Stimulated activated CD4-positive, alpha-beta T cell treated with anti-CD3 and anti-CD28 coated beads, Interleukin-15, amount 100 ng/mL, for 1 hour (primary cell): ENCODE data around the gene LSM8.
"Not testable (repeated sequence)": the region's sequence is repeated elsewhere in the genome, so short reads cannot be mapped to it uniquely, and the experiment has no call there.

ENCODE experiments used
- DNase-seq, 2 donors: peaks; one replicate each; pipeline ENCODE4 v3.0.0-alpha.2; 2020; ENCODE audit warnings: low read depth in 1 of 2, low spot score in 1 of 2

Gene LSM8

GRCh38 chr7:118183786-118184564 is at the start of gene LSM8:
Gene LSM8 (plus strand): TSS chr7:118184164. CDS start chr7:118184224, 60 bp downstream.
- DNase-seq = peak; percentile 93 to 94

DNA sequence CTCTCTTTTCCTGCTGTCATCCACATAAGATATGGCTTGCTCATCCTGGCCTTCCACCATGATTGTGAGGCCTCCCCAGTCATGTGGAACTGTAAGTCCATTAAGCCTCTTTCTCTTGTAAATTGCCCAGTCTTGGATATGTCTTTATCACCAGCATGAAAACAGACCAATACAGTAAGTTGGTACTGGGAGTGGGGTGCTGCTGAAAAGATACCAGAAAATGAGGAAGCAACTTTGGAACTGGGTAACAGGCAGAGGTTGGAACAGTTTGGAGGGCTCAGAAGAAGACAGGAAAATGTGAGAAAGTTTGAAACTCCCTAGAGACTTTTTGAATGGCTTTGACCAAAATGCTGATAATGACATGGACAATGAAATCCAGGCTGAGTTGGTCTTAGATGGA is 49.5 kb upstream of the LSM8 start:
- not testable (repeated sequence) for DNase-seq

DNA sequence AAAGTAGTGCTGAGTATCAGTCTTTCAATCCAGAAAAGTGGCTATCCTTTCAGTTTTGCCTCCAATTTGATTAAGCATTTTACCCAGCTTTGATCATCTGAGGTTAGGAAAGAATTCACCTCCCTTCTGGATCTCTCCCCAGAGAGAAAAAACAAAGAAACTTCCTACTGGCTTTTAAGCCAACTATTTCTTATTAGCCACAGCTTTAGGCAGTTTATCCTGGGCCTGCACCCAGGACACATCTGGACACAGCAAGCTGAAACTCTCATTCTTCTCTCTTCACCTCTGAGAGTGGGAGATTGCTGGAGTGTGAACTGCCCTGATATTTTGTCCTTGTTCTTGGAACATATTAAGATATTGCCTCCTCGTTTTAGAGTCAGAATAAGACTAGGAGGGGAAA is 43.5 kb upstream of the LSM8 start:
- DNase-seq = no peak

DNA sequence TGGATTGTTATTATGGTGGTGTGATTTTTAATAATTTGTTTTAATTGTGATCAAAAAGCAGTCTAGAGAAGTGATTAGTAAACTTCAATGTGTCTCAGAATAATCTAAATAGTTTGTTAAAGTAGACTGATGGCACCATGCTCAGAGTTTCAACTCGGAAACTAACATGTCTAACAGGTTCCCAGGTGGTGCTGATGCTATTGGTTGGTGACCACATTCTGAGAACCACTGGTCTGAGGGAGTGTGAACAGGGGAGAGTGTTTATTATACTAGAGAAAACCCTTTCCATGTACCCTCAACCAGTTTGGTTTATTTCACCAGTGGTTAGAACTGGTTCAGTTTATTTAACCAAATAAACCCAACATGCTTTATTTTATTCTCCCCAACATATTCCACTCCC is 42.0 kb upstream of the LSM8 start:
- DNase-seq = no peak

GRCh38 chr7:118148930-118149329 is 35.0 kb upstream of the LSM8 start:
- no peak for DNase-seq

GRCh38 chr7:118149394-118149793 is 34.6 kb upstream of the LSM8 start:
- DNase-seq = no peak

DNA sequence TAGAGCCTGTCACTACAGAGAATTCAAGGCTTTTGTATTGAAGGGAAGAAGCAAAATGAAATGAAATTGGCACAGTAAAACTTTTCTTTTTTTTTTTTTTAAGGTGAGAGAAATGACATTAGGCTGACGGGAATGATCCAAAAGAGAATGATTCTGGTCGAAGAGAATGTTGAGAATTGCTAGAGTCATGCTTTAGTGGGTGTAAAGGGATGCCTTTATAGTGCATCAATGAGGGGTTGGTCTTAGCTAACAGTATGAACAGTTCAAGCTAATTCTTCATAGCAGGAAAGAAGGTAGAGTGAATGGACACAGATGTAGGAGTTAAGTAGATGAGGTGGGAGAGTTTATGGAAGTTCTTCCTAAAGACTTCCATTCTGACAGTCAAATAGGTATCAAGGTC is 32.3 kb upstream of the LSM8 start:
- DNase-seq = no peak

- no peak for DNase-seq
Measured at GRCh38 chr7:118152149-118152548, 31.8 kb upstream of the LSM8 start.

DNA sequence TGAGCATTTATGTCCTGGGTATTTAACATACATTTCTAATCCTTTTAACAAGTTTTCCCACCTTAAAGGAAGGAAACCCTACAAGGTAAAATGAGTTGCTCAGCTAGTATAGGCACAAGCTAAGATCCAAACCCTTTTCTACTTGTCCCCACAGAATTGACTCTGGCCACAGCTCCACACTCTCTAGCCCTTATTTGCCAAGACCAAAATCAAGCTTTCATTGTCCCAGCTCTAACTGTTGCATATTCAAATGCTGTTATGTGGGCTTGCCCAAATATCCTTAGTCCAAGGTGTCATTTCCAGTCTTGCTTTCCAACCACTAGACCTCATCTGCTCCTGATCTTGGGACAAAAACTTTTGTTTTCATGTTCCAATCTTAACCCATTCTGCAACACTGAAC is 31.3 kb upstream of the LSM8 start:
- no peak for DNase-seq

DNA sequence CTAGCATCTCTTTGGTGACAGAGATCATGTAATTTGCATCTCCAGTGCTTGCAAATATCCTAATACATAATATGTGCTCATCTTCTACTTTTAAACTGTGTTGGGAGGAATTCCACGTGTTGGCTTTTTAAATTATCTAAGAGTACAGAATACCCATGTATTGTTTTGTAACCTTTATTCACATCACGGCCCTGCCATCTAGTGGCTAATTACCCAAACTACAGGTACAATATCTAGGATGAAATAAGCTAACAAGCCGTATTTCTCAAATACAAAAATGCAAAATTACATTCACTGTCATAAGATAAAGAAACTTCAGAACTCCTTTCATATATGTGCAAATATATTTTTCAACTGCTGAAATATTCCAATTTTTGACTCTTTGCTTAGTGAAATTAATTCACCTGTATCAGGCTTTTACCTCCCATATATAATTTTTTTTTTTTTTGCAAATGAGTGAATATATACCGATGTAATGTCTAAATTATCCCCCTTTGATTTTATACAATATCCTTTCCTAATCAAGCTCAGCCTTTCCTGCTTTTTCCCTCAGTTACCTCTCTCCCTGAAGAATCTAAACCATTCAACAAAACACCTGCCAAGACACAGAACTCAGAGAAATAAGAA is 30.3 kb upstream of the LSM8 start:
- DNase-seq = no peak

DNA sequence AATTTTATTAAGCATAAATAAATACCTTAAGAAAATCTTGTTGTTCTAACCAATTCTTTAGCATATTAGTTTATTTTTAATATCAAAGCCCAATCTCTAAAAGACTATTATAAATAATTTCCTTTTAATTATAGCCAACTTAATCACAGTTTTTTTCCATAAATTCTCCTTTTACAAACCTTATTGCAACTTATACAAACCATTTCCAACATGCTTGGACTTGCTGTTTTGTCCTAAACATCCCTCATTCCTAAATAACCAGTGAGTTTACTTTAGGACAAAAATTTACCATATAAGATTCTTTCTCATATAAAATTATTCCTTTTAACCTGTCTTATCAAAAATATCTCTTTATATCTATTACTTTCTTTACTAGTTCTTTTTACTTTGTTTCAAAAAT is 25.2 kb upstream of the LSM8 start:
- no peak for DNase-seq

GRCh38 chr7:118169146-118169545 is 14.8 kb upstream of the LSM8 start:
- DNase-seq = no peak

GRCh38 chr7:118175740-118176139 is 8.2 kb upstream of the LSM8 start:
- DNase-seq = no peak

GRCh38 chr7:118179191-118179590 is 4.8 kb upstream of the LSM8 start:
- DNase-seq = no peak

GRCh38 chr7:118182593-118183427 is 1.2 kb upstream of the LSM8 start:
- DNase-seq = no peak

GRCh38 chr7:118183428-118183785 is 557 bp upstream of the LSM8 start:
- DNase-seq = no peak

- DNase-seq = no peak
Measured at GRCh38 chr7:118184565-118184940, 589 bp downstream of the LSM8 start.

GRCh38 chr7:118185163-118185860 is 1.3 kb downstream of the LSM8 start:
- DNase-seq = no peak

DNA sequence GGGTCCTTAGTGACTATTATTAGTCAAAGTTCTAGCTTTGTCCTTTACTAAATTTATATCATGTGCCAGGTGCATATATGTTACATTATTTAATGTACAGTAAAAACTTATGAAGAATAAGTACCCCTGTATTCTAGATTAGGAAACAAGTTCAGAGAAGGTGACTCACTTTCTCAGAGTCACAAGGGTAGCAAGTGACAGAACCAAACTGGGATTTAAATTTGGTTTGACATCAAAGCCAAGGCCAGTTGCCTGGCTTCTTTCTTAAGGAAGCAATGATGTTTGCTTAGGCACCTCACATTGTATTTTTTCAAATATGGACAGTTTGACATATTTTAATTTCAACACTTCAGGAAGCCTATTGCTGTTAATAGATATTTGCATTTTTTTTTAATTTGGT is 2.5 kb downstream of the LSM8 start:
- DNase-seq = no peak

DNA sequence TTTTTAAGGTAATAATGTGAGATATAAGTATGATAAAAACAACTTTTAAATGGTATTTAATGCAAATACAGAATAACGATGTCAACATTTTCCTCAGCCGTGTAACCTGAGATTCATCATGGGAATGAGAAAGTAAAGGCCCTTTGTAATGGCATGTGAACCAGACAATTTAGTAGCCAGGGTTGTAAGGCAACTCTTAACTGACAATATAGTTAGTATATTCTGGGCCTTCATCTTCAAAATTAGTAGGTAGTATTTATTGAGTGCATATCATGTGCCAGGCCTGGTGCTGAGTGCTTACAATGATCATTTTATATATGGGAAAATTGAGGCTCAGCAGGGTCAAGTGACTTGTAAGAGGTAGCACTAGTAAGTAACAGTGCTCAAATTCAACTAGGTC is 10.6 kb downstream of the LSM8 start:
- DNase-seq = no peak

GRCh38 chr7:118195837-118196474 is 12.0 kb downstream of the LSM8 start:
- DNase-seq = peak in 1 of 2 donors; percentile 5
